ENCODE results near the gene JPH2. TPM values are rescaled to one million over a fixed set of nuclear protein-coding genes. Genes with fewer than 3 reads are reported as not detected.

JPH2 gene
- total and polyA plus RNA-seq, 3 experiments from 2014 or later, result not detected

GRCh38 chr20:44083220-44083933 lies 103.6 kb downstream of the JPH2 start:
- Histone ChIP-seq H3K4me3 (ENCODE audit: low read length) (no peak overlapping the region), H3K27me3 (ENCODE audit: insufficient read depth, low read length, poor library complexity, severe bottlenecking) (no peaks in the 10 kb centered on the region), H3K9me3 (ENCODE audit: low read length) (no peaks in the 10 kb centered on the region), H3K4me1 (ENCODE audit: insufficient read depth, low read length) (peaks cover 9% of the 10 kb centered on the region), H3K36me3 (ENCODE audit: insufficient read depth, low read length) (no peaks in the 10 kb centered on the region), H3K27ac (ENCODE audit: low read depth, low read length) (no peak overlapping the region)
- Mint-ChIP-seq H3K27me3 (peaks cover 3 to 9% of the 10 kb centered on the region in 2 donors), H3K4me1 (peaks cover 5 to 10% (median 10%) of the 10 kb centered on the region in 3 donors), H3K27ac (no peak overlapping the region), H3K4me3 (no peak overlapping the region), H3K36me3 (no peaks in the 10 kb centered on the region), H3K9me3 (no peaks in the 10 kb centered on the region)
- DNase-seq, result no peak
- CTCF ChIA-PET, result interaction anchor here (0.8 to 6.0 kb wide), 4 partner anchors 27 to 333 kb away, joined by 3 to 74 read pairs (median 6); no protein-coding TSS in a partner anchor
- POLR2A ChIA-PET, result no interaction called here

- Mint-ChIP-seq H3K36me3 (no peaks in the 10 kb centered on the region), H3K27ac (no peak overlapping the region), H3K4me1 (peaks cover 5 to 10% (median 10%) of the 10 kb centered on the region in 3 donors), H3K4me3 (no peak overlapping the region), H3K9me3 (no peaks in the 10 kb centered on the region), H3K27me3 (peaks cover under 1 to 3% of the 10 kb centered on the region in 2 donors)
- ChIA-PET POLR2A (no interaction called here), CTCF (interaction anchor here (1.4 to 6.0 kb wide), 5 partner anchors 10 to 331 kb away, joined by 4 to 74 read pairs (median 4); no protein-coding TSS in a partner anchor)
- Histone ChIP-seq H3K4me3 (ENCODE audit: low read length) (no peak overlapping the region), H3K27ac (ENCODE audit: low read depth, low read length) (no peak overlapping the region), H3K9me3 (ENCODE audit: low read length) (no peaks in the 10 kb centered on the region), H3K27me3 (ENCODE audit: insufficient read depth, low read length, poor library complexity, severe bottlenecking) (no peaks in the 10 kb centered on the region), H3K4me1 (ENCODE audit: insufficient read depth, low read length) (peaks cover 9% of the 10 kb centered on the region), H3K36me3 (ENCODE audit: insufficient read depth, low read length) (no peaks in the 10 kb centered on the region)
- DNase-seq, result no peak
Measured at GRCh38 chr20:44081888-44082287, 105.1 kb downstream of the JPH2 start.

- no peaks in the 10 kb centered on the region for H3K9me3 Mint-ChIP-seq
Measured at GRCh38 chr20:44081476-44081875, 105.5 kb downstream of the JPH2 start.

GRCh38 chr20:44080646-44081267 lies 106.2 kb downstream of the JPH2 start:
- CTCF ChIA-PET, result interaction anchor here (0.6 to 6.0 kb wide), 20 partner anchors 9 to 632 kb away, joined by 3 to 74 read pairs (median 4); no protein-coding TSS in a partner anchor
- peak; percentile 55 to 84 (median 66) for DNase-seq
- Histone ChIP-seq H3K4me1 (ENCODE audit: insufficient read depth, low read length) (peaks cover 9% of the 10 kb centered on the region), H3K4me3 (ENCODE audit: low read length) (no peak overlapping the region), H3K9me3 (ENCODE audit: low read length) (no peaks in the 10 kb centered on the region), H3K27me3 (ENCODE audit: insufficient read depth, low read length, poor library complexity, severe bottlenecking) (no peaks in the 10 kb centered on the region), H3K36me3 (ENCODE audit: insufficient read depth, low read length) (no peaks in the 10 kb centered on the region), H3K27ac (ENCODE audit: low read depth, low read length) (no peak overlapping the region)
- no peaks in the 10 kb centered on the region for H3K9me3 Mint-ChIP-seq
- peak overlapping the region in 5 of 8 donors; percentile 14 to 59 (median 31) for H3K27ac Mint-ChIP-seq
- H3K27me3 Mint-ChIP-seq, result peaks cover 0 to 3% of the 10 kb centered on the region in 2 donors
- POLR2A ChIA-PET, result no interaction called here
- H3K4me3 Mint-ChIP-seq, result no peak overlapping the region
- no peaks in the 10 kb centered on the region for H3K36me3 Mint-ChIP-seq
- peaks cover 5 to 10% (median 10%) of the 10 kb centered on the region in 3 donors for H3K4me1 Mint-ChIP-seq

More at GRCh38 chr20:44081476-44081875, 105.5 kb downstream of the JPH2 start:
- H3K27me3 ChIP-seq (ENCODE audit: insufficient read depth, low read length, poor library complexity, severe bottlenecking), result no peaks in the 10 kb centered on the region
- peaks cover 9% of the 10 kb centered on the region for H3K4me1 ChIP-seq (ENCODE audit: insufficient read depth, low read length)
- no peak overlapping the region for H3K4me3 Mint-ChIP-seq
- H3K4me3 ChIP-seq (ENCODE audit: low read length), result no peak overlapping the region
- no peaks in the 10 kb centered on the region for H3K36me3 Mint-ChIP-seq
- no peak overlapping the region for H3K27ac ChIP-seq (ENCODE audit: low read depth, low read length)
- no peak overlapping the region for H3K27ac Mint-ChIP-seq
- H3K9me3 ChIP-seq (ENCODE audit: low read length), result no peaks in the 10 kb centered on the region
- peaks cover 0 to 3% of the 10 kb centered on the region in 2 donors for H3K27me3 Mint-ChIP-seq
- H3K36me3 ChIP-seq (ENCODE audit: insufficient read depth, low read length), result no peaks in the 10 kb centered on the region
- ChIA-PET CTCF (interaction anchor here (1.4 to 6.0 kb wide), 4 partner anchors 10 to 331 kb away, joined by 4 to 74 read pairs (median 26); no protein-coding TSS in a partner anchor), POLR2A (no interaction called here)
- peaks cover 5 to 10% (median 10%) of the 10 kb centered on the region in 3 donors for H3K4me1 Mint-ChIP-seq
- no peak for DNase-seq

GRCh38 chr20:44080064-44080463 lies 106.9 kb downstream of the JPH2 start:
- peaks cover 12% of the 10 kb centered on the region for H3K4me1 ChIP-seq (ENCODE audit: insufficient read depth, low read length)
- POLR2A ChIA-PET, result no interaction called here

GRCh38 chr20:44079291-44079690 lies 107.7 kb downstream of the JPH2 start:
- no peak overlapping the region for H3K27ac Mint-ChIP-seq
- H3K9me3 Mint-ChIP-seq, result no peaks in the 10 kb centered on the region
- Histone ChIP-seq H3K27ac (ENCODE audit: low read depth, low read length) (no peak overlapping the region), H3K36me3 (ENCODE audit: insufficient read depth, low read length) (no peaks in the 10 kb centered on the region), H3K4me1 (ENCODE audit: insufficient read depth, low read length) (peaks cover 20% of the 10 kb centered on the region), H3K27me3 (ENCODE audit: insufficient read depth, low read length, poor library complexity, severe bottlenecking) (no peaks in the 10 kb centered on the region), H3K4me3 (ENCODE audit: low read length) (no peak overlapping the region), H3K9me3 (ENCODE audit: low read length) (no peaks in the 10 kb centered on the region)
- H3K4me1 Mint-ChIP-seq, result peaks cover 5 to 20% (median 17%) of the 10 kb centered on the region in 3 donors
- DNase-seq, result no peak
- H3K36me3 Mint-ChIP-seq, result no peaks in the 10 kb centered on the region
- no peak overlapping the region for H3K4me3 Mint-ChIP-seq
- ChIA-PET POLR2A (no interaction called here), CTCF (interaction anchor here (1.0 to 6.0 kb wide), 5 partner anchors 16 to 630 kb away, joined by 3 to 74 read pairs (median 6); no protein-coding TSS in a partner anchor)
- peaks cover 0 to 9% of the 10 kb centered on the region in 2 donors for H3K27me3 Mint-ChIP-seq

More at GRCh38 chr20:44080064-44080463, 106.9 kb downstream of the JPH2 start:
- CTCF ChIA-PET, result interaction anchor here (0.6 to 6.0 kb wide), 19 partner anchors 9 to 631 kb away, joined by 3 to 74 read pairs (median 4); no protein-coding TSS in a partner anchor
- no peak overlapping the region for H3K27ac ChIP-seq (ENCODE audit: low read depth, low read length)
- no peaks in the 10 kb centered on the region for H3K27me3 ChIP-seq (ENCODE audit: insufficient read depth, low read length, poor library complexity, severe bottlenecking)
- Mint-ChIP-seq H3K4me1 (peaks cover 5 to 14% (median 10%) of the 10 kb centered on the region in 3 donors), H3K36me3 (no peaks in the 10 kb centered on the region), H3K4me3 (no peak overlapping the region), H3K9me3 (no peaks in the 10 kb centered on the region), H3K27me3 (peaks cover 0 to 9% of the 10 kb centered on the region in 2 donors), H3K27ac (peak overlapping the region in 3 of 8 donors; percentile 31 to 59 (median 54))
- H3K9me3 ChIP-seq (ENCODE audit: low read length), result no peaks in the 10 kb centered on the region
- no peak overlapping the region for H3K4me3 ChIP-seq (ENCODE audit: low read length)
- H3K36me3 ChIP-seq (ENCODE audit: insufficient read depth, low read length), result no peaks in the 10 kb centered on the region
- no peak for DNase-seq

- H3K27me3 ChIP-seq (ENCODE audit: insufficient read depth, low read length, poor library complexity, severe bottlenecking), result no peaks in the 10 kb centered on the region
- H3K4me1 Mint-ChIP-seq, result peaks cover 6 to 32% (median 22%) of the 10 kb centered on the region in 3 donors
- peaks cover 52% of the 10 kb centered on the region for H3K4me1 ChIP-seq (ENCODE audit: insufficient read depth, low read length)
- no peaks in the 10 kb centered on the region for H3K9me3 Mint-ChIP-seq
- H3K36me3 Mint-ChIP-seq, result no peaks in the 10 kb centered on the region
- H3K27ac Mint-ChIP-seq, result no peak overlapping the region
- ChIA-PET POLR2A (no interaction called here), CTCF (interaction anchor here (1.2 kb wide), 1 partner anchor 326 kb away, joined by 3 read pairs; no protein-coding TSS in a partner anchor)
- no peak overlapping the region for H3K27ac ChIP-seq (ENCODE audit: low read depth, low read length)
- H3K27me3 Mint-ChIP-seq, result peaks cover 0 to 9% of the 10 kb centered on the region in 2 donors
- no peak overlapping the region for H3K4me3 Mint-ChIP-seq
- H3K36me3 ChIP-seq (ENCODE audit: insufficient read depth, low read length), result no peaks in the 10 kb centered on the region
- DNase-seq, result no peak
- no peaks in the 10 kb centered on the region for H3K9me3 ChIP-seq (ENCODE audit: low read length)
- no peak overlapping the region for H3K4me3 ChIP-seq (ENCODE audit: low read length)
Measured at GRCh38 chr20:44075950-44076232, 111.1 kb downstream of the JPH2 start.

Measured in CD8-positive, alpha-beta memory T cell (primary cell).